ENCODE data around the gene SIX2. TPM values are rescaled to one million over a fixed set of nuclear protein-coding genes. Genes with fewer than 3 reads are reported as not detected.

SIX2 gene
- total RNA-seq, 1 donor from 2014 or later = 0.38 TPM

DNA sequence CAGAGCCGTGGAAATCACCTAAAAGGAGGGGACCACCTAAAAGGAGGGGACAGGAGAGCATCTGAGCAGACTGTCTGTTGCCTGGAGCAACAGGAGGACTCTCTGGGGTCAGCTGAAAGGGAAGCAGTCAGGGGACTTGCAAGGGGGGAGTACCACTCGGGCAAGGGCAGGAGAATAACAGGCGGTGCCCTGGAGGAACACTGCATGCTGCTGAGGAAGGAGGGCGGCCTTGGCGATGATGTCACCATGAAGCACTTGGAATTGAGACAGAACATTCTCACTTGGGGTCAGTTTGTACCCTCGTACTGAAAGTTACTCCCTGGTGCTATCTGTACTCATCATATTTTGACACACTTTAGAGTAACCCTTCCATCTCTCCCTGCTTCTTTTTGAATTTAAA lies 49.4 kb downstream of the SIX2 start:
- ATAC-seq = no peak
- Histone ChIP-seq H3K9me3 (no peaks in the 10 kb centered on the region), H3K4me3 (no peak overlapping the region), H3K27me3 (ENCODE audit: low read depth) (peaks cover 38% of the 10 kb centered on the region), H3K27ac (no peak overlapping the region), H3K36me3 (no peaks in the 10 kb centered on the region), H3K4me1 (peaks cover 11% of the 10 kb centered on the region)
- DNase-seq = no peak
- intact Hi-C loops (cut with DNase I) = no loop called here
- TF ChIP-seq CTCF (IDR thresholded peaks at IDR 0.05) = no peak

GRCh38 chr2:44957656-44958327 lies 51.5 kb downstream of the SIX2 start:
- H3K4me3 ChIP-seq = no peak overlapping the region
- no peak for DNase-seq
- H3K4me1 ChIP-seq = peaks cover 21% of the 10 kb centered on the region
- intact Hi-C loops (cut with DNase I) = no loop called here
- no peaks in the 10 kb centered on the region for H3K36me3 ChIP-seq
- no peak overlapping the region for H3K27ac ChIP-seq
- no peak for ATAC-seq
- no peaks in the 10 kb centered on the region for H3K9me3 ChIP-seq
- H3K27me3 ChIP-seq (ENCODE audit: low read depth) = peaks cover 52% of the 10 kb centered on the region
- no peak for TF ChIP-seq CTCF (IDR thresholded peaks at IDR 0.05)

- Histone ChIP-seq H3K36me3 (no peaks in the 10 kb centered on the region), H3K27ac (no peak overlapping the region), H3K27me3 (ENCODE audit: low read depth) (peaks cover 61% of the 10 kb centered on the region), H3K9me3 (no peaks in the 10 kb centered on the region), H3K4me3 (no peak overlapping the region), H3K4me1 (peaks cover 31% of the 10 kb centered on the region)
- ATAC-seq (no peak), DNase-seq (no peak)
- TF ChIP-seq CTCF (IDR thresholded peaks at IDR 0.05) = no peak
- intact Hi-C loops (cut with DNase I) = no loop called here
These were observed 52.4 kb downstream of the SIX2 start for GRCh38 chr2:44956843-44957242.

- DNase-seq = peak; percentile 79
- TF ChIP-seq CTCF (IDR thresholded peaks at IDR 0.05) = peak; percentile 91
- Histone ChIP-seq H3K4me3 (peak overlapping the region; percentile 28), H3K27ac (no peak overlapping the region), H3K27me3 (ENCODE audit: low read depth) (peaks cover 66% of the 10 kb centered on the region), H3K4me1 (peaks cover 33% of the 10 kb centered on the region), H3K9me3 (no peaks in the 10 kb centered on the region), H3K36me3 (no peaks in the 10 kb centered on the region)
- intact Hi-C loops (cut with DNase I) = no loop called here
- peak; percentile 82 to 89 for ATAC-seq
These were observed 53.5 kb downstream of the SIX2 start for GRCh38 chr2:44955593-44956392.

Other genes with a start within 250 kb of the SIX2 start
- gene SIX3, start 67.8 kb downstream of the SIX2 start, total RNA-seq = not detected

Data from lower lobe of right lung (tissue), 2 donors.